ENCODE results near the gene PTGDR2.

Gene PTGDR2

GRCh38 chr11:60857378-60858232 lies 1.9 kb upstream of the PTGDR2 start:
- no peak for TF ChIP-seq CTCF (IDR thresholded peaks at IDR 0.05; ENCODE audit: insufficient read depth, missing control alignments)
- DNase-seq (ENCODE audit: insufficient read length, low spot score) (no peak), FAIRE-seq (no peak)

- no peak for TF ChIP-seq CTCF (IDR thresholded peaks at IDR 0.05; ENCODE audit: insufficient read depth, missing control alignments)
- DNase-seq (ENCODE audit: insufficient read length, low spot score) (no peak), FAIRE-seq (no peak)
Observed at GRCh38 chr11:60854847-60855725, 664 bp downstream of the PTGDR2 start.

DNA sequence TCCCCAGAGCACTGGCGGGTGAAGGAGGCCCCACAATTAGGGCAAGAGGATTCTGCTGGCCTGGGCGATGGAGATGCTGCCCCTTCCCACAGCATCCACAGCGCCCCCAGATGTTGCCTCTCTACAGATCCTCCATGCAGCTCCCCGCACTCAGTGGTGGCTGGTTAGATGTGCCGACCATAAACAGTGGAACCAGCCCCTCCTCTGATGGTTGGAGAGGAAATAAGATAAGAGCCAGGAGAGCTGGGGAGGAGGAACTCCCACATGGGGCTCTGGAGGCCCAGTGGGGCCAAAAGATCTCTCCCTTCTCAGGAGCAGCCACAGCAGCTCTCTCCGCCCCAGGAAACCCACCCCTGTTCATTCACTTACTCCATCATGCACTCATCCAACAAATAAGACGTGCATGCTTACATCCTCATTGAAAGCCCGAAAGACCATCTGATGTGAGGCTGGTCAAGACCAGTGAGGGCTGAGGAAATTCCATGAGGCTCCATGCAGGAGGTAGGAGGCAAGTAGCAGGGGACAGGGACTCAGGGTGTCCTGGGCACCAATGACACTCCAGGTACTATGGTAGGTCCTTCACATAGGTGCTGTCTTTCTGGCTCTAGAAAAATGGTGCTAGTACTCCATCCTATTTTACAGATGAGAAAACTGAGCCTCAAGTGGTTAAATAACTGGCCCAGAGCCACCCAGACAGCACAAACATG lies 1.5 kb downstream of the PTGDR2 start:
- FAIRE-seq (no peak), DNase-seq (ENCODE audit: insufficient read length, low spot score) (no peak)
- no peak for TF ChIP-seq CTCF (IDR thresholded peaks at IDR 0.05; ENCODE audit: insufficient read depth, missing control alignments)

DNA sequence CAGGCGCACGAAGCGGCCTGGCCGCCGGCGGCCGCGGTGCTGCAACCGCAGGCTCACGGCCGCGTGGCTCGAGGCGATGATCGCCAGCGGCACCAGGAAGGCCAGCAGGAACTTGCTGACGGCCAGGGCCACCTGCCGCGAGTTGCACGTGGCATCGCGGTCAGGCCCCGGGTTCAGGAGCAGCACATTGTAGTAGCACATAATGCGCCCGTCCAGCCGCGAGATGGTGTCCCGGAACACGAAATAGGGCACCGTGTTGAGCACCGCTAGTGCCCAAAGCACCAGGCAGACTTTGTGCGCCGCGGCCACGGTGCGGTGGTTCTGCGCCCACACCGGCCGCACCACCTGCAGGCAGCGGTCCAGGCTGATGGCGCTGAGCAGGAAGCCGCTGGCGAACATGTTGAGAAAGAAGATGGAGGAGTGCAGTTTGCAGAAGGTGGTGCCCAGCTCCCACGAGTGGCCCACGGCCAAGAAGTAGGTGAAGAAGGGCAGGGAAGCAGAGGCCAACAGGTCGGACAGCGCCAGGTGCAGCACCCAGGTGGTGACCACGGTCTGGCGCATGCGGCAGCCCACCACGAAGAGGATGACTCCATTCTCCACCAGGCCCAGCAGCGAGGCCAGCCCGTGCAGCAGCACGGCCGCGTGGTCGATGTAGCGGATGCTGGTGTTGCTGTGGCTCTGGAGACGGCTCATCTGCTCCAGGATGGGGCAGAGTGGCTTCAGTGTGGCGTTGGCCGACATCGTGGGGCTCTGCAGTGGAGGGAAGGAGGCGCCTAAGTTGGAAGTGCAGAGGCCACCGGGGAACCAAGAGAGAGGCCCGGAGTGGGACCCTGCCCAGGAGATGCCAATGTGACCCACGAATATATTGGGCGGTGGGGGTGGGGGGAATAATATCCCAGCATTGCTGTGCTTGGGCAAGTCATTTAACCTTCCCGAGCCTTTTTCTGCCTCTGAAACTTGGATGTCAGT lies 2.5 kb downstream of the PTGDR2 start:
- DNase-seq (ENCODE audit: insufficient read length, low spot score): no peak
- no peak for FAIRE-seq
- no peak for TF ChIP-seq CTCF (IDR thresholded peaks at IDR 0.05; ENCODE audit: insufficient read depth, missing control alignments)

- DNase-seq (ENCODE audit: insufficient read length, low spot score) (no peak), FAIRE-seq (no peak)
- no peak for TF ChIP-seq CTCF (IDR thresholded peaks at IDR 0.05; ENCODE audit: insufficient read depth, missing control alignments)
Observed at GRCh38 chr11:60852117-60852981, 3.4 kb downstream of the PTGDR2 start.
